Right lobe of liver (tissue), 6 donors: ENCODE data around the gene RBP4. TPM values are rescaled to one million over a fixed set of nuclear protein-coding genes. Genes with fewer than 3 reads are reported as not detected.

ENCODE experiments used
- ATAC-seq, 4 donors: fragments of 200-7000 bp; cut with Tn5 transposase; one replicate each; pipeline ENCODE4 v1.9.1; 2020; ENCODE audit warnings: mild to moderate bottlenecking in 4 of 4, moderate library complexity in 4 of 4
- DNase-seq, 3 donors: peaks; one replicate each; pipeline ENCODE4 v3.0.0-alpha.2; 2020
- H3K27ac ChIP-seq, 3 donors: fragments of 200-600 bp; one replicate each; pipeline ENCODE4 v1.8.0; 2022
- H3K27me3 ChIP-seq, 2 donors: fragments of 200-600 bp; one replicate each; pipeline ENCODE4 v1.8.0; 2022
- H3K36me3 ChIP-seq, 4 donors: fragments of 200-600 bp; sonication (generic) in 1 of 4; one replicate each; pipeline versions ENCODE4 v1.5.1 to v1.8.0; 2017 to 2022; ENCODE audit warnings: control low read depth in 1 of 4
- H3K4me1 ChIP-seq, 4 donors: fragments of 200-600 bp; sonication (generic) in 1 of 4; one replicate each; pipeline versions ENCODE4 v1.5.1 to v1.8.0; 2017 to 2022; ENCODE audit warnings: control low read depth in 1 of 4
- H3K4me3 ChIP-seq, 3 donors: fragments of 200-600 bp; one replicate each; pipeline ENCODE4 v1.8.0; 2022
- H3K9me3 ChIP-seq, 4 donors: fragments of 200-600 bp; sonication (generic) in 1 of 4; one replicate each; pipeline versions ENCODE4 v1.5.1 to v1.8.0; 2017 to 2022; ENCODE audit warnings: control low read depth in 1 of 4
- CTCF ChIP-seq, 4 donors: fragments of 200-600 bp in 3 of 4; fragments of 450-650 bp in 1 of 4; IDR thresholded peaks; one replicate each; pipeline versions ENCODE4 v1.5.1 to v1.8.0; 2016 to 2022; ENCODE audit warnings: antibody characterized with exemption in 4 of 4, mild to moderate bottlenecking in 2 of 4
- POLR2A ChIP-seq: fragments of 450-650 bp; IDR thresholded peaks from one replicate; pipeline ENCODE4 v1.6.1; 2017; ENCODE audit warnings: antibody characterized with exemption, mild to moderate bottlenecking
- WGBS: methylation state at CpG from one replicate; pipeline ENCODE4 v1.1.6; 2018; ENCODE audit warnings: low coverage, low lambda C conversion rate; ENCODE audit not compliant: insufficient coverage; ENCODE audit errors: missing lambda C conversion rate; 5-methylcytosine and 5-hydroxymethylcytosine counted together
- intact Hi-C, 2 donors: fragments of 100-400 bp; cut with DNase I; formaldehyde crosslinking; loops; one replicate each; pipeline versions ENCODE4 v1.11.2 to v1.14.1; 2022
- total RNA-seq, 6 experiments: library from RNA; depleted of rRNA in 2 of 6; stranded (reverse); fragments of >200 nt in 2 of 6; fragmentation: NEBNext Ultra II Directional in 3 of 6; extraction: Animal tissue kit (Norgen Biotek cat#: 25700) in 3 of 6; gene quantifications; one replicate each; pipeline versions ENCODE4 v1.1.0 to v1.2.4, GENCODE V29; 2016 to 2023
- donor health status: DM: no; HTN: yes; CAD: no.
- donor health status: DM: no; HTN: no; CAD: no.
- donor health status: DM: no; HTN: no; CAD: no.
- donor health status: DM: no; HTN: yes; CAD: no.
- donor health status: DM: no; HTN: yes; CAD: no.

The RBP4 gene
- total RNA-seq, 6 experiments from 2014 or later, result 4,975 to 8,539 (median 5,621) TPM

DNA sequence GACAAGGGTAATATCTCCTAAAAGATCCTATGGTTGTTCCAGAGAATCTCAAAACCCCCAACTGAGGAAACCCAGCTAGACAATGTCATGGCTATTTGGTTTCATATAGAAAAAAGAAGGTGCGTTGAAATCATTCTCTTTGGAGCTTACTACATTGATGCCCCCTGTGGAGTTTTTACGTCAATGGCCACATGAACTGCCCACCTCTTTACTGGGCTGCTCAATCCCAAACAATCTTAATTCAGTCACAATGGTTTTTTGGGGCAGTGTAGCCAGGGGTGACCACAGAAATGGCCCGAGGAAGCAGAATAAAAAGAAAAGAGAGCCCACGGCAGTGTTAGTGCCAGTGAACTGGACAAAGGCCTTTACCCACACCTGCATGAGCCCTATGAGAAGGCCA is 7.8 kb downstream of the RBP4 start:
- Histone ChIP-seq H3K4me1 (peaks cover 0 to 17% (median 0%) of the 10 kb centered on the region in 4 donors), H3K9me3 (no peaks in the 10 kb centered on the region), H3K4me3 (no peak overlapping the region), H3K36me3 (peaks cover 0 to 71% (median 34%) of the 10 kb centered on the region in 4 donors), H3K27ac (peak overlapping the region in 1 of 3 donors; percentile 27), H3K27me3 (no peaks in the 10 kb centered on the region)
- ATAC-seq (no peak), DNase-seq (no peak)
- intact Hi-C loops, result loop anchor here in 1 of 2 donors (10.0 kb wide), 1 partner anchor 82 kb away; no protein-coding TSS in a partner anchor
- 59% methylated on average over 3 of the region's 4 CpGs for WGBS
- TF ChIP-seq POLR2A (no peak), CTCF (IDR thresholded peaks at IDR 0.05) (no peak)

GRCh38 chr10:93591065-93591808 is 9.8 kb downstream of the RBP4 start:
- peak in 2 of 3 donors; percentile 43 to 56 for DNase-seq
- Histone ChIP-seq H3K4me3 (no peak overlapping the region), H3K27ac (peak overlapping the region in 1 of 3 donors; percentile 40), H3K9me3 (no peaks in the 10 kb centered on the region), H3K36me3 (peaks cover 0 to 51% (median 22%) of the 10 kb centered on the region in 4 donors), H3K27me3 (no peaks in the 10 kb centered on the region), H3K4me1 (peaks cover 0 to 17% (median 0%) of the 10 kb centered on the region in 4 donors)
- WGBS, result 15% methylated on average over 4 of the region's 8 CpGs
- TF ChIP-seq CTCF (IDR thresholded peaks at IDR 0.05) (no peak), POLR2A (peak; percentile 5)
- ATAC-seq, result peak; percentile 2 to 50 (median 4)
- intact Hi-C loops, result loop anchor here in 1 of 2 donors (10.0 kb wide), 1 partner anchor 84 kb away; no protein-coding TSS in a partner anchor

GRCh38 chr10:93590638-93591037 is 10.4 kb downstream of the RBP4 start:
- no peak overlapping the region for H3K4me3 ChIP-seq
- DNase-seq, result peak in 1 of 3 donors; percentile 56
- peak; percentile 4 to 41 (median 35) for ATAC-seq
- H3K9me3 ChIP-seq, result no peaks in the 10 kb centered on the region
- H3K27ac ChIP-seq, result peak overlapping the region in 1 of 3 donors; percentile 40
- 36% methylated on average over 6 of the region's 7 CpGs for WGBS
- intact Hi-C loops, result loop anchor here in 1 of 2 donors (10.0 kb wide), 1 partner anchor 84 kb away; no protein-coding TSS in a partner anchor
- H3K4me1 ChIP-seq, result peaks cover 0 to 17% (median 0%) of the 10 kb centered on the region in 4 donors
- peaks cover 0 to 45% (median 19%) of the 10 kb centered on the region in 4 donors for H3K36me3 ChIP-seq
- no peaks in the 10 kb centered on the region for H3K27me3 ChIP-seq
- TF ChIP-seq CTCF (IDR thresholded peaks at IDR 0.05) (no peak), POLR2A (no peak)

GRCh38 chr10:93589648-93590562 is 11.1 kb downstream of the RBP4 start:
- no peak for TF ChIP-seq POLR2A
- no peak for TF ChIP-seq CTCF (IDR thresholded peaks at IDR 0.05)
- DNase-seq (peak in 2 of 3 donors; percentile 63 to 84), ATAC-seq (peak; percentile 44 to 78 (median 69))
- no peak overlapping the region for H3K4me3 ChIP-seq
- H3K4me1 ChIP-seq, result peaks cover 0 to 17% (median 0%) of the 10 kb centered on the region in 4 donors
- H3K9me3 ChIP-seq, result no peaks in the 10 kb centered on the region
- peak overlapping the region in 2 of 3 donors; percentile 13 to 40 for H3K27ac ChIP-seq
- H3K36me3 ChIP-seq, result peaks cover 0 to 37% (median 16%) of the 10 kb centered on the region in 4 donors
- no peaks in the 10 kb centered on the region for H3K27me3 ChIP-seq
- intact Hi-C loops, result loop anchor here in 1 of 2 donors (10.0 kb wide), 1 partner anchor 85 kb away; no protein-coding TSS in a partner anchor
- 20% methylated on average over 14 of the region's 15 CpGs for WGBS
